Retina (tissue), 1 donor: Measurements from ENCODE around the gene TMSB15A.
"Not testable (repeated sequence)": the region's sequence is repeated elsewhere in the genome, so short reads cannot be mapped to it uniquely, and the experiment has no call there.

Experiments used
- DNase-seq: peaks from one replicate; pipeline ENCODE4 v3.0.0-alpha.2; 2016

Gene TMSB15A

GRCh38 chrX:102515975-102516941 is at the start of gene TMSB15A:
TSS of gene TMSB15A (minus strand) at chrX:102516739.
- peak; percentile 90 for DNase-seq

GRCh38 chrX:102560423-102561068 is 44.0 kb upstream of the TMSB15A start:
- peak; percentile 19 for DNase-seq

DNA sequence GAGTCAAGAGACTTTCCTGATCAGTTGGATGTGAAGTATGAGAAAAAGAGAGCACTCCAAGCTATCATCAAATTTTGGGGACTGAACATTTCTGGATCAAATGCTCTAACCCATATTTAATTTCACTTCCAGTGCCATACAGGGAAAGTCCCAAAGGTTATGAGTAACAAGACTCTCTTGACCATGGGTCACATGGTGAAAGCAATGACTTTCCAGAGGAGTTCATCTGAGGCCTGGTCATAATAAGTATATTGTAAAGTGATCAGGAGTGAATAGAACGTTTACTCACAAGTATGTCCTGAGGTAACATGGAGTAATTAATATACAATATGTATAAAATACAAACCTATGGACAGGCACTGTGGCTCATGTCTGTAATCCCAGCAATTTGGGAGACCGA is 42.1 kb upstream of the TMSB15A start:
- no peak for DNase-seq

DNA sequence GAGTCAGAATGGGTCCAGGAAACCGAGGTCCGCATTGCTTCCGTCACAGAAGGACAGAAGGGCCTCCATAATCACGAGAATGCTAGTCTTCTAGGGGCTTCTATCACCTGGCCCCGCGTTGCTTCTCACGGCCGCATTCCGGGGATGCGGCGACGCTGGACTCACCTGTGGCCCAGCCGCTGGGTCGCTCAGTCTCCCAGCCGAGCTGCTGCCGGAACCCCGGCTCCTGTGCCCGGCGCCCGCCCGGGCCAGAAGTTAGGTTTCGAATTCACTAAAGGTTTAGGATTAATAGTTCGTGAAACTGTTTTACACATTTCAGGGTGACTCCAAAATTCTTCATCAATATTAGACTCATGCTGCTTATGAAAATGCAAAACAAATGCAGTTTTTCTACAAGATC is 31.7 kb upstream of the TMSB15A start:
- DNase-seq = no peak

DNA sequence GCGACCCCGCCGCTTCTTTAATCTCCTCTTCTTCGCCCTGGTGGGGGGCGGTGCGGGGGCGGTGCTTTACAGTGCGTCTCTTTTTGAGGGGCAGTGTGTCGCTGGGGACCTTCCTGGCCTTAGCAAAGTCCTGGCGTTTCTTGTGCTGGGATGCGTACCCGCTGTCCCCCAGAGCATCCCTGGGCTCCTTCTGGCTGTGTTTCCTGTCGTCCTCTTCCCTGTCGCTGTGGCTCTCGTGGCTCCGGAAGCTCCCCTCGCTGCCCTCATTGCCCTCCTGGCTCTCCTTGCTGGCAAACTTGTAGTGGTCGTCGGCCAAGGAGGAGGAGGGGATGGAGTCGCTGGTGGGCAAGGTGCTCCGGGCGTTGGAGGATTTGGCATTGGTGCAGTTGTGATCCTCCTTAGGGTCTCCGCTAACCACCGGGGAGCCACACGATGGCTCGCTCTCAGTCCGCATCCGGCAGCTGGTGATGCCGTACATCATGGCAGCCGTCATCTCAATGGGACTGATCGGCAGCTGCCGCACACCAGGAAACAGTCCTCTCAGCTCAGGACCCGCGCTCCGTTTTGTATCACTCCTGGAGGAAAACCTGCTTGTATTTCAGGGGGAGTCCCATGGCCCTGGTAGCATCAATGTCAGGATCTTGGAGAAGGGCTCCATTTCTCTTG is 30.4 kb upstream of the TMSB15A start:
- DNase-seq = peak; percentile 62

DNA sequence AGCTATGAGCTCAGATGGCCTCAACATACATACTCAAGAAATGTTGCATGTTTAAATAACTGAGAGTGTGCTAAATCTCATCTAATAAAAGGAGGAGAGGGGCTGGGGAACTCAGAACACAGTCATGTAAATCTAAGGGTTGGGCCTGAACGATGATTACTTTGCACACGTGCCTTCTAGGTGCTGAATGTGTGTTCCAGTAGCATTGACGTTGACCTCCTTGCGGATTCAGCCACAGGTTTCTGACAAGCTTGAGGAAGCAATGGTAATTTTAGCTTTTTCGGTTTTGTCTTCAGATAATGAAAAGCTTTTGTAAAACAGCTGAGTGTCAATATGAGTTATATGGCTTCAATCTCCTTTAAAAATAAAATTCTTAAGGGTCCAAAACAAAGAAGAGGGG is 29.6 kb upstream of the TMSB15A start:
- not testable (repeated sequence) for DNase-seq

DNA sequence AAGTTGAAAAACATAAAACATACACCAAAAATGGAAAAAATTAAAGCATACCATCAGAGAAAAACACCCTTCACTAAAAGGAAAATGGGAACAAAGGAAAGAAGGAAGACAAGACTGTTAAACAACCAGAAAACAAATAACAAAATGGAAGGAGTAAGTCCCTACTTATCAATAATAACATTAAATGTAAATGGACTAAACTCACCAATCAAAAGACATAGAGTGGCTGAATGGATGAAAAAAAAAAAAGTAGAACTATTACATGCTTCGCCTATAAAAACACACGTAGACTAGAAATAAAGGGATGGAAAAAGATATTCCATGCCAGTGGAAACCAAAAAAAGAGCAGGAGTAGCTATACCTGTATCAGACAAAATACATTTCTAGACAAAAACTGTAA is 19.4 kb upstream of the TMSB15A start:
- DNase-seq = no peak

GRCh38 chrX:102517326-102517725 is 787 bp upstream of the TMSB15A start:
- DNase-seq = no peak

DNA sequence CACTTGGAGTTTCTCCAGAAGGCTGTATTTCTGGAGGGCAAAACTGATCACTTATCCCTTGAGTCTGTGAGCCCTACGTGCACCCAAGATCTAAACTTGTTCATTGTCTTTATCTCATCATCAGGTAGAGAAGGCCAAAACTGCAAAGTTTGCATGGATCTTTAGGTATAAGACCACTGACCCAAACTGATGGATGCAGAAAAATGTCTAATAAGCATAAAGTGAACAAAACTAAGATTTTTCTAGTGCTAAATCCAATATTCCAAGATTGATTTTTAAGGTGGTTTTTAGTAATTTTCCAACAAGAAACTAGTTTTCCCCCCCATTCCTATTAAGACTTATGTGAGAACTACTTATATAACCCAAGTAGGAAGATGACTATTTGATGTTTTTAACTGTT is 2.0 kb downstream of the TMSB15A start:
- DNase-seq = no peak

- no peak for DNase-seq
Observed at GRCh38 chrX:102498732-102499131, 17.8 kb downstream of the TMSB15A start.

- DNase-seq = no peak
Observed at GRCh38 chrX:102491766-102492165, 24.8 kb downstream of the TMSB15A start.

GRCh38 chrX:102478765-102479164 is 37.8 kb downstream of the TMSB15A start:
- DNase-seq = not testable (repeated sequence)

GRCh38 chrX:102471762-102472220 is 44.7 kb downstream of the TMSB15A start, which contains the start of gene TCP11X2:
TSS of gene TCP11X2 (minus strand) at chrX:102471812.
- DNase-seq = not testable (repeated sequence)

- not testable (repeated sequence) for DNase-seq
Observed at GRCh38 chrX:102470215-102470614, 46.3 kb downstream of the TMSB15A start.
